ENCODE data around the gene PTPRD. TPM values are rescaled to one million over a fixed set of nuclear protein-coding genes. Genes with fewer than 3 reads are reported as not detected.

PTPRD gene
- total and polyA plus RNA-seq, 2 experiments from 2014 or later, result 11.5 to 58.0 TPM

DNA sequence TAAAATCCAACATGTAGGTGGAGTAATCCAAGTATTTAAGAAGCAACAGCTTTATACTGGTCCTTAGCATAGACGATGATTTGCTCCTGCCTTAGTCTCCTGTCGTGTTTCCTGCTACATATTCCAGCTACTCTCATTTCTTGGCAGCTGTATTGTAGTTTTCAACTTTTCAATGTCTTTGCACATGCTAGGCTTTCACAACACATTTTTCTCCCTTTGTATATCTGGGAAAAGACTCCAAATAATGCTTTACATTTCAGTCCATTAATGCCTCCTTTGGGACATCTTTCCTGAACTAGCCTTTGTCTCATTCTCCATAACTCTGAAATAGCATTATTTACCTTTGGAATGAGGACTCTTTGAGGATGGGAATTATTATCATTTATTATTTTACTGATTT is 508.0 kb downstream of the PTPRD start:
- Histone ChIP-seq H4K20me1 (replicated peaks; ENCODE audit: insufficient read depth) (no peaks in the 10 kb centered on the region), H3K9me2 (ENCODE audit: insufficient read depth) (no peaks in the 10 kb centered on the region), H3K27me3 (ENCODE audit: insufficient read depth) (no peaks in the 10 kb centered on the region), H3K27ac (ENCODE audit: low read depth) (no peak overlapping the region), H3K4me3 (no peak overlapping the region), H3F3A (replicated peaks; ENCODE audit: low read depth) (no peaks in the 10 kb centered on the region), H3K4me1 (ENCODE audit: insufficient read depth) (no peaks in the 10 kb centered on the region), H2AFZ (no peak overlapping the region), H3K79me2 (replicated peaks; ENCODE audit: insufficient read depth) (no peaks in the 10 kb centered on the region), H3K4me2 (no peak overlapping the region), H3K36me3 (ENCODE audit: insufficient read depth) (no peaks in the 10 kb centered on the region)
- H3K4me3 Mint-ChIP-seq, result no peak overlapping the region
- H3K27ac Mint-ChIP-seq, result no peak overlapping the region
- no peaks in the 10 kb centered on the region for H3K4me1 Mint-ChIP-seq
- no peak for ATAC-seq
- TF ChIP-seq NANOG (IDR thresholded peaks at IDR 0.05; ENCODE audit: borderline replicate concordance) (no peak), EZH2phosphoT487 (IDR thresholded peaks at IDR 0.05; ENCODE audit: unreplicated experiment) (no peak), STAT1 (IDR thresholded peaks at IDR 0.05; ENCODE audit: unreplicated experiment) (no peak), JUNB (IDR thresholded peaks at IDR 0.05; ENCODE audit: unreplicated experiment) (no peak), CREB1 (CRISPR knock-in tag; IDR thresholded peaks at IDR 0.05; ENCODE audit: low read depth) (no peak), EZH2 (IDR thresholded peaks at IDR 0.05; ENCODE audit: low read depth, unreplicated experiment) (no peak), ZNF331 (CRISPR knock-in tag; IDR thresholded peaks at IDR 0.05; ENCODE audit: low read depth) (no peak), ZNF114 (CRISPR knock-in tag; IDR thresholded peaks at IDR 0.05) (no peak), POLR2AphosphoS5 (IDR thresholded peaks at IDR 0.05; ENCODE audit: low read depth) (no peak)
- TF ChIP-seq, protein P1, sequence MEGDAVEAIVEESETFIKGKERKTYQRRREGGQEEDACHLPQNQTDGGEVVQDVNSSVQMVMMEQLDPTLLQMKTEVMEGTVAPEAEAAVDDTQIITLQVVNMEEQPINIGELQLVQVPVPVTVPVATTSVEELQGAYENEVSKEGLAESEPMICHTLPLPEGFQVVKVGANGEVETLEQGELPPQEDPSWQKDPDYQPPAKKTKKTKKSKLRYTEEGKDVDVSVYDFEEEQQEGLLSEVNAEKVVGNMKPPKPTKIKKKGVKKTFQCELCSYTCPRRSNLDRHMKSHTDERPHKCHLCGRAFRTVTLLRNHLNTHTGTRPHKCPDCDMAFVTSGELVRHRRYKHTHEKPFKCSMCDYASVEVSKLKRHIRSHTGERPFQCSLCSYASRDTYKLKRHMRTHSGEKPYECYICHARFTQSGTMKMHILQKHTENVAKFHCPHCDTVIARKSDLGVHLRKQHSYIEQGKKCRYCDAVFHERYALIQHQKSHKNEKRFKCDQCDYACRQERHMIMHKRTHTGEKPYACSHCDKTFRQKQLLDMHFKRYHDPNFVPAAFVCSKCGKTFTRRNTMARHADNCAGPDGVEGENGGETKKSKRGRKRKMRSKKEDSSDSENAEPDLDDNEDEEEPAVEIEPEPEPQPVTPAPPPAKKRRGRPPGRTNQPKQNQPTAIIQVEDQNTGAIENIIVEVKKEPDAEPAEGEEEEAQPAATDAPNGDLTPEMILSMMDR (conservative IDR thresholded peaks at IDR 0.05; ENCODE audit: low read depth in 2 of 2), result no peak
- TF ChIP-seq, protein P2, sequence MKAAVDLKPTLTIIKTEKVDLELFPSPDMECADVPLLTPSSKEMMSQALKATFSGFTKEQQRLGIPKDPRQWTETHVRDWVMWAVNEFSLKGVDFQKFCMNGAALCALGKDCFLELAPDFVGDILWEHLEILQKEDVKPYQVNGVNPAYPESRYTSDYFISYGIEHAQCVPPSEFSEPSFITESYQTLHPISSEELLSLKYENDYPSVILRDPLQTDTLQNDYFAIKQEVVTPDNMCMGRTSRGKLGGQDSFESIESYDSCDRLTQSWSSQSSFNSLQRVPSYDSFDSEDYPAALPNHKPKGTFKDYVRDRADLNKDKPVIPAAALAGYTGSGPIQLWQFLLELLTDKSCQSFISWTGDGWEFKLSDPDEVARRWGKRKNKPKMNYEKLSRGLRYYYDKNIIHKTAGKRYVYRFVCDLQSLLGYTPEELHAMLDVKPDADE (IDR thresholded peaks at IDR 0.05), result no peak
- TF ChIP-seq, protein P3, sequence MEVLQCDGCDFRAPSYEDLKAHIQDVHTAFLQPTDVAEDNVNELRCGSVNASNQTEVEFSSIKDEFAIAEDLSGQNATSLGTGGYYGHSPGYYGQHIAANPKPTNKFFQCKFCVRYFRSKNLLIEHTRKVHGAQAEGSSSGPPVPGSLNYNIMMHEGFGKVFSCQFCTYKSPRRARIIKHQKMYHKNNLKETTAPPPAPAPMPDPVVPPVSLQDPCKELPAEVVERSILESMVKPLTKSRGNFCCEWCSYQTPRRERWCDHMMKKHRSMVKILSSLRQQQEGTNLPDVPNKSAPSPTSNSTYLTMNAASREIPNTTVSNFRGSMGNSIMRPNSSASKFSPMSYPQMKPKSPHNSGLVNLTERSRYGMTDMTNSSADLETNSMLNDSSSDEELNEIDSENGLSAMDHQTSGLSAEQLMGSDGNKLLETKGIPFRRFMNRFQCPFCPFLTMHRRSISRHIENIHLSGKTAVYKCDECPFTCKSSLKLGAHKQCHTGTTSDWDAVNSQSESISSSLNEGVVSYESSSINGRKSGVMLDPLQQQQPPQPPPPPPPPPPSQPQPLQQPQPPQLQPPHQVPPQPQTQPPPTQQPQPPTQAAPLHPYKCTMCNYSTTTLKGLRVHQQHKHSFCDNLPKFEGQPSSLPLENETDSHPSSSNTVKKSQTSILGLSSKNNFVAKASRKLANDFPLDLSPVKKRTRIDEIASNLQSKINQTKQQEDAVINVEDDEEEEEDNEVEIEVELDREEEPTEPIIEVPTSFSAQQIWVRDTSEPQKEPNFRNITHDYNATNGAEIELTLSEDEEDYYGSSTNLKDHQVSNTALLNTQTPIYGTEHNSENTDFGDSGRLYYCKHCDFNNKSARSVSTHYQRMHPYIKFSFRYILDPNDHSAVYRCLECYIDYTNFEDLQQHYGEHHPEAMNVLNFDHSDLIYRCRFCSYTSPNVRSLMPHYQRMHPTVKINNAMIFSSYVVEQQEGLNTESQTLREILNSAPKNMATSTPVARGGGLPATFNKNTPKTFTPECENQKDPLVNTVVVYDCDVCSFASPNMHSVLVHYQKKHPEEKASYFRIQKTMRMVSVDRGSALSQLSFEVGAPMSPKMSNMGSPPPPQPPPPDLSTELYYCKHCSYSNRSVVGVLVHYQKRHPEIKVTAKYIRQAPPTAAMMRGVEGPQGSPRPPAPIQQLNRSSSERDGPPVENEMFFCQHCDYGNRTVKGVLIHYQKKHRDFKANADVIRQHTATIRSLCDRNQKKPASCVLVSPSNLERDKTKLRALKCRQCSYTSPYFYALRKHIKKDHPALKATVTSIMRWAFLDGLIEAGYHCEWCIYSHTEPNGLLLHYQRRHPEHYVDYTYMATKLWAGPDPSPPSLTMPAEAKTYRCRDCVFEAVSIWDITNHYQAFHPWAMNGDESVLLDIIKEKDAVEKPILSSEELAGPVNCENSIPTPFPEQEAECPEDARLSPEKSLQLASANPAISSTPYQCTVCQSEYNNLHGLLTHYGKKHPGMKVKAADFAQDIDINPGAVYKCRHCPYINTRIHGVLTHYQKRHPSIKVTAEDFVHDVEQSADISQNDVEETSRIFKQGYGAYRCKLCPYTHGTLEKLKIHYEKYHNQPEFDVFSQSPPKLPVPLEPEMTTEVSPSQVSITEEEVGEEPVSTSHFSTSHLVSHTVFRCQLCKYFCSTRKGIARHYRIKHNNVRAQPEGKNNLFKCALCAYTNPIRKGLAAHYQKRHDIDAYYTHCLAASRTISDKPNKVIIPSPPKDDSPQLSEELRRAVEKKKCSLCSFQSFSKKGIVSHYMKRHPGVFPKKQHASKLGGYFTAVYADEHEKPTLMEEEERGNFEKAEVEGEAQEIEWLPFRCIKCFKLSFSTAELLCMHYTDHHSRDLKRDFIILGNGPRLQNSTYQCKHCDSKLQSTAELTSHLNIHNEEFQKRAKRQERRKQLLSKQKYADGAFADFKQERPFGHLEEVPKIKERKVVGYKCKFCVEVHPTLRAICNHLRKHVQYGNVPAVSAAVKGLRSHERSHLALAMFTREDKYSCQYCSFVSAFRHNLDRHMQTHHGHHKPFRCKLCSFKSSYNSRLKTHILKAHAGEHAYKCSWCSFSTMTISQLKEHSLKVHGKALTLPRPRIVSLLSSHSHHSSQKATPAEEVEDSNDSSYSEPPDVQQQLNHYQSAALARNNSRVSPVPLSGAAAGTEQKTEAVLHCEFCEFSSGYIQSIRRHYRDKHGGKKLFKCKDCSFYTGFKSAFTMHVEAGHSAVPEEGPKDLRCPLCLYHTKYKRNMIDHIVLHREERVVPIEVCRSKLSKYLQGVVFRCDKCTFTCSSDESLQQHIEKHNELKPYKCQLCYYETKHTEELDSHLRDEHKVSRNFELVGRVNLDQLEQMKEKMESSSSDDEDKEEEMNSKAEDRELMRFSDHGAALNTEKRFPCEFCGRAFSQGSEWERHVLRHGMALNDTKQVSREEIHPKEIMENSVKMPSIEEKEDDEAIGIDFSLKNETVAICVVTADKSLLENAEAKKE (CRISPR knock-in tag; IDR thresholded peaks at IDR 0.05), result no peak
- TF ChIP-seq, protein P4, sequence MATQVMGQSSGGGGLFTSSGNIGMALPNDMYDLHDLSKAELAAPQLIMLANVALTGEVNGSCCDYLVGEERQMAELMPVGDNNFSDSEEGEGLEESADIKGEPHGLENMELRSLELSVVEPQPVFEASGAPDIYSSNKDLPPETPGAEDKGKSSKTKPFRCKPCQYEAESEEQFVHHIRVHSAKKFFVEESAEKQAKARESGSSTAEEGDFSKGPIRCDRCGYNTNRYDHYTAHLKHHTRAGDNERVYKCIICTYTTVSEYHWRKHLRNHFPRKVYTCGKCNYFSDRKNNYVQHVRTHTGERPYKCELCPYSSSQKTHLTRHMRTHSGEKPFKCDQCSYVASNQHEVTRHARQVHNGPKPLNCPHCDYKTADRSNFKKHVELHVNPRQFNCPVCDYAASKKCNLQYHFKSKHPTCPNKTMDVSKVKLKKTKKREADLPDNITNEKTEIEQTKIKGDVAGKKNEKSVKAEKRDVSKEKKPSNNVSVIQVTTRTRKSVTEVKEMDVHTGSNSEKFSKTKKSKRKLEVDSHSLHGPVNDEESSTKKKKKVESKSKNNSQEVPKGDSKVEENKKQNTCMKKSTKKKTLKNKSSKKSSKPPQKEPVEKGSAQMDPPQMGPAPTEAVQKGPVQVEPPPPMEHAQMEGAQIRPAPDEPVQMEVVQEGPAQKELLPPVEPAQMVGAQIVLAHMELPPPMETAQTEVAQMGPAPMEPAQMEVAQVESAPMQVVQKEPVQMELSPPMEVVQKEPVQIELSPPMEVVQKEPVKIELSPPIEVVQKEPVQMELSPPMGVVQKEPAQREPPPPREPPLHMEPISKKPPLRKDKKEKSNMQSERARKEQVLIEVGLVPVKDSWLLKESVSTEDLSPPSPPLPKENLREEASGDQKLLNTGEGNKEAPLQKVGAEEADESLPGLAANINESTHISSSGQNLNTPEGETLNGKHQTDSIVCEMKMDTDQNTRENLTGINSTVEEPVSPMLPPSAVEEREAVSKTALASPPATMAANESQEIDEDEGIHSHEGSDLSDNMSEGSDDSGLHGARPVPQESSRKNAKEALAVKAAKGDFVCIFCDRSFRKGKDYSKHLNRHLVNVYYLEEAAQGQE (IDR thresholded peaks at IDR 0.05; ENCODE audit: unreplicated experiment), result no peak
- no peaks in the 10 kb centered on the region for H3K27me3 Mint-ChIP-seq (ENCODE audit: insufficient read depth, low read depth, poor library complexity)
- no peaks in the 10 kb centered on the region for H3K36me3 Mint-ChIP-seq (ENCODE audit: low read depth)
- H3K9me3 Mint-ChIP-seq, result no peaks in the 10 kb centered on the region
- DNase-seq (ENCODE audit: low spot score), result no peak
